DND-41 (cell line): ENCODE measurements around the gene SCN8A.

Source experiments
- ATAC-seq: fragments of 200-7000 bp; cut with Tn5 transposase; 3 replicates; pipeline ENCODE4 v1.9.1; 2021; ENCODE audit warnings: low read depth; ENCODE audit not compliant: insufficient read depth
- DNase-seq: peaks from one replicate; pipeline ENCODE4 v3.0.0-alpha.2; 2020
- H2AFZ ChIP-seq: 2 replicates; pipeline ENCODE4 v1.6.0; 2012; ENCODE audit warnings: low read depth, low read length
- H3K27ac ChIP-seq: 2 replicates; pipeline ENCODE4 v1.5.1; 2012; ENCODE audit warnings: low read length, inconsistent platforms
- H3K27me3 ChIP-seq: fragments of 200-600 bp; sonication (generic); 2 replicates; pipeline ENCODE4 v1.6.0; 2012; ENCODE audit warnings: low read length, mild to moderate bottlenecking, inconsistent platforms; ENCODE audit not compliant: insufficient read depth, poor library complexity
- H3K36me3 ChIP-seq: 2 replicates; pipeline ENCODE4 v1.5.1; 2012; ENCODE audit warnings: low read length, inconsistent platforms; ENCODE audit not compliant: insufficient read depth
- H3K4me1 ChIP-seq: 2 replicates; pipeline ENCODE4 v1.5.1; 2012; ENCODE audit warnings: mild to moderate bottlenecking, low read length; ENCODE audit not compliant: insufficient read depth
- H3K4me2 ChIP-seq: 2 replicates; pipeline ENCODE4 v1.6.0; 2012; ENCODE audit warnings: mild to moderate bottlenecking, moderate library complexity, low read length, inconsistent platforms; ENCODE audit not compliant: insufficient read depth
- H3K4me3 ChIP-seq, 2 experiments: fragments of 200-600 bp in 1 of 2; shearing (Covaris generic) in 1 of 2; 2 replicates each; pipeline ENCODE4 v1.5.1; 2012 to 2016; ENCODE audit warnings: inconsistent platforms in 2 of 2, low read length in 2 of 2, mild to moderate bottlenecking in 2 of 2, low read depth in 1 of 2, moderate library complexity in 1 of 2
- H3K79me2 ChIP-seq: 2 replicates; pipeline ENCODE4 v1.6.0; 2012; ENCODE audit warnings: low read length, inconsistent platforms; ENCODE audit not compliant: insufficient read depth
- H3K9ac ChIP-seq: 2 replicates; pipeline ENCODE4 v1.6.0; 2012; ENCODE audit warnings: low read depth, mild to moderate bottlenecking, inconsistent platforms, low read length, moderate library complexity
- H3K9me3 ChIP-seq: 2 replicates; pipeline ENCODE4 v1.5.1; 2012; ENCODE audit warnings: low read length, moderate library complexity, mild to moderate bottlenecking, inconsistent platforms; ENCODE audit not compliant: insufficient read depth, severe bottlenecking
- H4K20me1 ChIP-seq: 2 replicates; pipeline ENCODE4 v1.6.0; 2012; ENCODE audit warnings: low read length; ENCODE audit not compliant: insufficient read depth
- EZH2 ChIP-seq: IDR thresholded peaks from 3 replicates; pipeline ENCODE4 v1.6.1; 2012; ENCODE audit warnings: borderline replicate concordance, low read depth, mild to moderate bottlenecking, moderate library complexity, low read length, inconsistent platforms; ENCODE audit not compliant: severe bottlenecking
- TF ChIP-seq, protein P1 (sequence below): IDR thresholded peaks from 2 replicates; pipeline ENCODE4 v1.5.1; 2012; ENCODE audit warnings: borderline replicate concordance, low read length, moderate library complexity, mild to moderate bottlenecking; ENCODE audit not compliant: poor library complexity, severe bottlenecking; ENCODE audit errors: extremely low read depth

Gene SCN8A

GRCh38 chr12:51812871-51813270 lies 221.8 kb downstream of the SCN8A start:
- TF ChIP-seq, protein P1, sequence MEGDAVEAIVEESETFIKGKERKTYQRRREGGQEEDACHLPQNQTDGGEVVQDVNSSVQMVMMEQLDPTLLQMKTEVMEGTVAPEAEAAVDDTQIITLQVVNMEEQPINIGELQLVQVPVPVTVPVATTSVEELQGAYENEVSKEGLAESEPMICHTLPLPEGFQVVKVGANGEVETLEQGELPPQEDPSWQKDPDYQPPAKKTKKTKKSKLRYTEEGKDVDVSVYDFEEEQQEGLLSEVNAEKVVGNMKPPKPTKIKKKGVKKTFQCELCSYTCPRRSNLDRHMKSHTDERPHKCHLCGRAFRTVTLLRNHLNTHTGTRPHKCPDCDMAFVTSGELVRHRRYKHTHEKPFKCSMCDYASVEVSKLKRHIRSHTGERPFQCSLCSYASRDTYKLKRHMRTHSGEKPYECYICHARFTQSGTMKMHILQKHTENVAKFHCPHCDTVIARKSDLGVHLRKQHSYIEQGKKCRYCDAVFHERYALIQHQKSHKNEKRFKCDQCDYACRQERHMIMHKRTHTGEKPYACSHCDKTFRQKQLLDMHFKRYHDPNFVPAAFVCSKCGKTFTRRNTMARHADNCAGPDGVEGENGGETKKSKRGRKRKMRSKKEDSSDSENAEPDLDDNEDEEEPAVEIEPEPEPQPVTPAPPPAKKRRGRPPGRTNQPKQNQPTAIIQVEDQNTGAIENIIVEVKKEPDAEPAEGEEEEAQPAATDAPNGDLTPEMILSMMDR: no peak
- TF ChIP-seq EZH2: no peak
- H3K9me3 ChIP-seq: no peaks in the 10 kb centered on the region
- no peak overlapping the region for H2AFZ ChIP-seq
- peaks cover 3% of the 10 kb centered on the region; the same call in 1 of the 2 replicates for H3K36me3 ChIP-seq
- no peak for ATAC-seq
- H3K4me3 ChIP-seq: no peak overlapping the region
- H3K79me2 ChIP-seq: no peaks in the 10 kb centered on the region
- no peak overlapping the region for H3K27ac ChIP-seq
- no peak overlapping the region for H3K9ac ChIP-seq
- no peaks in the 10 kb centered on the region for H3K27me3 ChIP-seq
- no peak overlapping the region for H3K4me2 ChIP-seq
- DNase-seq: no peak
- peaks cover 13% of the 10 kb centered on the region for H3K4me1 ChIP-seq
- no peaks in the 10 kb centered on the region for H4K20me1 ChIP-seq

DNA sequence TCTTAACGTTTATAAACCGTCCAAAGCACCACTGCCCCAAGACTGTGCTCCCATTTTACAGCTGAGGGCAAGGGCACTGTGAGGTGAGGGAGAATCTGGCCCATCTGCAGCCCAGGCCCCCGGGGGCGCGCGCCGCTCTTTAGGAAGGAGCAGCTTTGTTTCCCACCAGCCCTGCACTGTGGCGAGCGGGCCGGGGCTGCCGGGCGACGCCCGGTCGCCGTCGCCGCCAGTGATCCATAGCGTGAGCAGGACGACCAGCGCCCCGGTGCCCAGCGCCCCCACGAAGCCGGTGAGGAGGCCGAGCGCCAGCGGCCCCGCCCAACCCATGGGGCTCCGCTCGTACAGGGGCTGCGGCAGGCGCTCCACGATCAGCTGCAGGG lies 222.9 kb downstream of the SCN8A start:
- H3K4me1 ChIP-seq: peaks cover 19% of the 10 kb centered on the region
- H4K20me1 ChIP-seq: no peaks in the 10 kb centered on the region
- peak overlapping the region; percentile 70 for H2AFZ ChIP-seq
- no peaks in the 10 kb centered on the region for H3K9me3 ChIP-seq
- peak overlapping the region; percentile 56 for H3K9ac ChIP-seq
- H3K4me3 ChIP-seq: peak overlapping the region in 1 of 2 experiments; percentile 52; a peak in 2 of 4 replicates
- H3K79me2 ChIP-seq: peaks cover 3% of the 10 kb centered on the region
- no peaks in the 10 kb centered on the region for H3K36me3 ChIP-seq
- H3K27ac ChIP-seq: no peak overlapping the region
- ATAC-seq: no peak; the same call in 2 of the 3 replicates
- no peaks in the 10 kb centered on the region for H3K27me3 ChIP-seq
- TF ChIP-seq, protein P1: no peak
- no peak for TF ChIP-seq EZH2
- H3K4me2 ChIP-seq: peak overlapping the region; percentile 61
- no peak for DNase-seq

- H2AFZ ChIP-seq: peak overlapping the region; percentile 70
- H4K20me1 ChIP-seq: no peaks in the 10 kb centered on the region
- peak overlapping the region; percentile 61 for H3K4me2 ChIP-seq
- no peak overlapping the region for H3K27ac ChIP-seq
- no peaks in the 10 kb centered on the region for H3K27me3 ChIP-seq
- peak overlapping the region in 1 of 2 experiments; percentile 52; a peak in 2 of 4 replicates for H3K4me3 ChIP-seq
- H3K9ac ChIP-seq: peak overlapping the region; percentile 56
- peak; percentile 82 for ATAC-seq
- TF ChIP-seq EZH2: no peak
- TF ChIP-seq, protein P1: peak; percentile 64
- DNase-seq: peak; percentile 70
- no peaks in the 10 kb centered on the region for H3K36me3 ChIP-seq
- peaks cover 8% of the 10 kb centered on the region for H3K79me2 ChIP-seq
- H3K9me3 ChIP-seq: no peaks in the 10 kb centered on the region
- peaks cover 25% of the 10 kb centered on the region for H3K4me1 ChIP-seq
Observed at GRCh38 chr12:51814311-51815088, 223.5 kb downstream of the SCN8A start.
